ENCODE results near the gene PPP4R2.

PPP4R2 gene, protein sequence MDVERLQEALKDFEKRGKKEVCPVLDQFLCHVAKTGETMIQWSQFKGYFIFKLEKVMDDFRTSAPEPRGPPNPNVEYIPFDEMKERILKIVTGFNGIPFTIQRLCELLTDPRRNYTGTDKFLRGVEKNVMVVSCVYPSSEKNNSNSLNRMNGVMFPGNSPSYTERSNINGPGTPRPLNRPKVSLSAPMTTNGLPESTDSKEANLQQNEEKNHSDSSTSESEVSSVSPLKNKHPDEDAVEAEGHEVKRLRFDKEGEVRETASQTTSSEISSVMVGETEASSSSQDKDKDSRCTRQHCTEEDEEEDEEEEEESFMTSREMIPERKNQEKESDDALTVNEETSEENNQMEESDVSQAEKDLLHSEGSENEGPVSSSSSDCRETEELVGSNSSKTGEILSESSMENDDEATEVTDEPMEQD

DNA sequence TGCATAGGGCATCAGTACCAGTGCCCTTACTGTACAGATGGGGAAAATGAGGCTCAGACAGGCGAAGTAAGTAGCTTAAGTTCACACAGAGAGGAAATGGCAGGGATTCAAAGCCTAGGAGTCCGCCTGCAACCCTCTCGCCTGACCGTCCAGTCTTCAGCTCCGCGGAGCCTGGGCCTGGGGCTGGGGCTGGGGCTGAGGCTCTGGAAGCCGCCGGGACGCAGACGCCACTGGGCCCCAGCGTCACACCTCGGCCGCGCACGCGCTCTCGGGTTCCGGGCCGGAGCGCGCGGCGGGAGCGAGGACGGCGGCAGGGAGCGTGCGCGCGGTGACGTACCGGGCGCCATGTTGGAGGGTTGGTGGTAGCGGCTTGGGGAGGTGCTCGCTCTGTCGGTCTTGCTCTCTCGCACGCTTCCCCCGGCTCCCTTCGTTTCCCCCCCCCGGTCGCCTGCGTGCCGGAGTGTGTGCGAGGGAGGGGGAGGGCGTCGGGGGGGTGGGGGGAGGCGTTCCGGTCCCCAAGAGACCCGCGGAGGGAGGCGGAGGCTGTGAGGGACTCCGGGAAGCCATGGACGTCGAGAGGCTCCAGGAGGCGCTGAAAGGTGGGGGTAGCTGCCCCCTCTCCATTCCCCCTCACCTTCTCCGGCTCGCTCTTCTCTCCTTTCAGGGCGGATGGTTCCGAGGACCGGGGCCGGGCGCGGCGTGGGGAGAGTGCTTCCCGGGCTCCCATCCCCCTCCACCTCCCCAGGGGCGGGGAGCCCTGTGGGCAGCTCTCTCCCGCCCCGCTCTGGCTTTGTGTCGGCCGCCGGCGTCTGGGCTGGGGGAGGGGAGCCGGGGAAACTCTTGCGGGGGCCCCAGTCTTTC, at the start of gene PPP4R2:
PPP4R2 (plus strand) TSS at position 339 of the 861 bp plus-strand sequence; CDS start at position 566, 227 bp downstream.
- DNase-seq = peak; percentile 32

DNA sequence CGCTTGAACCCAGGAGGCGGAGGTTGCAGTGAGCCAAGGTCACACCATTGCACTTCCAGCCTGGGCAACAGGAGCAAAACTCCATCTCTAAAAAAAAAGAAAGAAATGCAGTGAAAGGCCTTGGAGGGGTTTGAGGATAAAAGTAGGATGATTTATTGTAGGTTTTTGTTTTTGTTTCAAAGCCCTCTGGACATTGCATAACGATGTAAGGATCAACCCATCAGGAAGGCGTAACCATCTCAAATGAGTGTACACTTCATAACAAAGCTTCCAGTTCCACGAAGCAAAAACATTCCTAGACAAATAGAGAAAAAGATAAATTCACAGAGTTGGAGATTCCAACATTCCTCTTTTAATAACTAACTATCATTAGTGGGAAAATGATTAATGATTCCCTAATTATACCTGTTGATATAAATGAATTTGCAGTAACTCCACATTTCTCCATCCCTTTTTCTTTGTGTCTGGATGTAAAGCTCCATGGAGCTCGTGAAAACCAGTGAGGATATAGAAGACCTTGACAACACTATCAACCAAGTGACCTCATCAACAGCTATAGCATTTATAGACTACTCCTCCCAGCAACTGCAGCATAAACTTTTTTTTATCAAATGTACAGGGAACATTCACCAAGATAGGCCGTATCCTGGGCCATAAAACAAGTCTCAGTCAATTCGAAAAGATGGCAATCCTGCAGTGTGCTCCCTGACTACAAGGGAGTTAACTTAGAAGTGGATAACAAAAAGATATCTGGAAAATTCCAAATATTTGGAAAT, 48.7 kb upstream of the PPP4R2 start:
- DNase-seq = no peak

DNA sequence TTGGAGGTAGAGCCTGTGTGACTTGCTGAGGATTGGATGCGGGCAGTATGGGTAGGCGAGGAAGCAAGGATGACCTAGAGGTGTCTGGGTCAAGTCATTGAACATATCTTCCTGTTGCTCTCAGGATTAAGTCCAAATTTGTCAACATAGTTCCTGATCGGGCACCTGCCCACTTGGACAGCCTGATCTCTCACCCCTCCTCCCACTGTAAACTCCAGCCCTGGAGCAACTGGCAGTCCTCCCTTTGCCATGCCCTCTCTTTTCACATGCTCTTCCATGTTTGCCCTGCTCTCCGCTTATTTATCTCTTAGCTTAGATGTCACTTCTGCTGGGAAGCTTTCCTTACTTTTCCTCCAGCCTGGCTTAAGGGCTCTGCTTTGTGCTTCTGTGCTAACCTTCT, 47.6 kb upstream of the PPP4R2 start:
- DNase-seq = no peak

DNA sequence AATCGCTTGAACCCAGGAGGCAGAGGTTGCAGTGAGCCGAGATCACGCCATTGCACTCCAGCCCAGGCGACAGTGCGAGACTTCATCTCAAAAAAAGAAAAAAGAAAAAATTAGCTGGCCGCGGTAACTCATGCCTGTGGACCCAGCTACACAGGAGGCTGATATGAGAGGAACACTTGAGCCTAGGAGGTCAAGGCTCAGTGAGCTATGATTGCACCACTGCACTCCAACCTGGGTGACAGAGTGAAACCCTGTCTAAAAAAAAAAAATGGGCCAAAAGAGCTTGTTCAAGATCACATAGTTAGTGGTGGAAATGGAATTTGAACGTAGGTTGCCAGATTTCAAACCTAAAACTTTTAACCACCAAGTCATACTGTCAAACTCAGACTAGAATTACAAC, 46.2 kb upstream of the PPP4R2 start:
- no peak for DNase-seq

DNA sequence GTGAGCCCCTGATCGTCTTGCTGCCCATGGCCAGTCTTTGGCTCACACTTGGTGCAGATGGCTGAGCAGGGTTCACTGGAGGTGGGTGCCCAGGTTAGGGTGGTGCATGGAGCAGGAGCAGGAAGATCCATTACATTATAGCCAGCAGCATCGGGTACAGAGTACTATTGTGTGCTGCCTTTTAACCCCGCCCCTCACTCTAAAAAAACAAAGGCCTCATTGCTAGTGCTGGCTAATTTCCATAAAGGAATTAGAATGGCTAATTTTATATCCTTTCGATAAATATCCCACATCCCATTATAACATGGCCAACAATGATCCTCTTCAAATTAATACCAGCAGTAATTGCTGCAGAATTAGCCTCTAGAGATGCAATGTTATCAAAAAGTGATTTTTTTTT, 45.8 kb upstream of the PPP4R2 start:
- DNase-seq = no peak

DNA sequence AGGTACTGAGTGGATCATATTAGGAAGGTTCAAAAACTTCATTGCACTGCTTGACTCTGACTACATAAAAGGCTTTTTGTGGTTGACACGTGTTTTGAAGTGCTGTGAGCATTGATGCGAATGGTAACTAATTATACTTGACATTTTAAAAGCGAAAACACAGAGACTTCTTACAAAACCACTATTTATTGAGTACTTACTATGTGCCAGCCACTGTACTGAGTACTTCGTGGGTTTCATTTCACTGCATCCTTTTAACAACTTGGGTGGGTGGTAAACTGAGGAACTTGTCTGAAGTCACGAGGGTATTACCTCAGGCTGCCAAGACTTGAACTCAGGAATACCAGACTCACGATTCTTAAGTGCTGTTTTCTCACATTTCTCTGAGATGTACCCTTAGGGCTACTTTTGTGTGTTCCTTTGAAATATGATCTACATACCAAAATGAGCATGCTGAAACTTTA, 45.3 kb upstream of the PPP4R2 start:
- peak; percentile 39 for DNase-seq

DNA sequence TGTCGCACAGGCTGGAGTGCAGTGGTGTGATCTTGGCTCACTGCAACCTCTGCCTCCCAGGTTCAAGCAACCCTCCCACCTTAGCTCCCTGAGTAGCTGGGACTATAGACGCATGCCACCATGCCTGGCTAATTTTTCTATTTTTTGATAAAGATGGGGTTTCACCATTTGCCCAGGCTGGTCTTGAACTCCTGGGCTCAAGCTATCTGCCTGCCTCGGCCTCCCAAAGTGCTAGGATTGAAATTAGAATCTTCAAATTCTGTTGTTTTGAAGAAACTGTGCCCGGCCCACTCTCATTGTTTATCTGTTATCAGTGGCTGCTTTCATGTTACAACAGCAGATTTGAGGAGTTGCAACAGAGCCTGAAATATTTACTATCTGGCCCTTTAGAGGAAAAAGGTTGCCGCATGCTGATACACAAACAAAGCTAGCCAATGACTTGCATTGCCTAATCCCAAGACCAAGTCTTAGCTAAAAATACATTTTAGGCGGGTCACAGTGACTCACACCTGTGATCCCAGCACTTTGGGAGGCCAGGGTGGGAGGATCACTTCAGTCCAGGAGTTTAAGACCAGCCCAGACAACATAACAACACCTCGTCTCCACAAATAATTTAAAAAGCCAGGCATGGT, 43.2 kb upstream of the PPP4R2 start:
- DNase-seq = no peak

DNA sequence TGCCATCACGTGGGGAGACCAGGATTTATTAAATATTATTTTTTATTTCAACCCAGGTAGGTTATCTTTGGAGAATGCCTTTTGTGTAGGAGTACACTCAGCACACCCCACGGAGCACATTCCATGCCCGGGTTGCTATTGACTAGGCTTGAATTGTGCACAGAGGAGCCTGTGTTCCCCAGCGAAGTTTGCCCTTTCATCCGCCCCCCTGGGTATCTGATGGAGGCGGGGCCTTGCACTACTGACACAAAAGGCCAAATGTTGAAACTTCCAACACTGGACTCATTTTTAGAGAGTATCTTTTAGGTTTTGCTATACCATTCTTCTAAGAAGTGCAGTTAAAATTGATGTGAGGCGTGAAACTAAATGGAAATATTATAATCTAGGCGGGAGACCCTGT, 39.3 kb upstream of the PPP4R2 start:
- no peak for DNase-seq

DNA sequence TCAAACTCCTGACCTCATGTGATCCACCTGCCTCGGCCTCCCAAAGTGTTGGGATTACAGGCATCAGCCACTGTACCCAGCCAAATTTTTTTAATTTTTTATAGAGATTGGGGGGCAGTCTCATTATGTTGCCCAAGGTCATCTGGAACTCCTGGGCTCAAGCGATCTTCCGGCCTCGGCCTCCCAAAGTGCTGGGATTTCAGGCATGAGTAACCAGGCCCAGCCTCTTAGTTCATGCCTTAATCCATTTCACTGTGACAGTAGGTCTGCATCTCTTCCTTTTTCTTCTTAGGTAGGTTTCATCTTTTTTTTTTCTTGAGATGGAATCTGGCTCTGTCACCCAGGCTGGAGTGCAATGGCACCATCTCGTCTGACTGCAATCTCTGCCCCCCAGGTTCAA, 37.3 kb upstream of the PPP4R2 start:
- DNase-seq = no peak

DNA sequence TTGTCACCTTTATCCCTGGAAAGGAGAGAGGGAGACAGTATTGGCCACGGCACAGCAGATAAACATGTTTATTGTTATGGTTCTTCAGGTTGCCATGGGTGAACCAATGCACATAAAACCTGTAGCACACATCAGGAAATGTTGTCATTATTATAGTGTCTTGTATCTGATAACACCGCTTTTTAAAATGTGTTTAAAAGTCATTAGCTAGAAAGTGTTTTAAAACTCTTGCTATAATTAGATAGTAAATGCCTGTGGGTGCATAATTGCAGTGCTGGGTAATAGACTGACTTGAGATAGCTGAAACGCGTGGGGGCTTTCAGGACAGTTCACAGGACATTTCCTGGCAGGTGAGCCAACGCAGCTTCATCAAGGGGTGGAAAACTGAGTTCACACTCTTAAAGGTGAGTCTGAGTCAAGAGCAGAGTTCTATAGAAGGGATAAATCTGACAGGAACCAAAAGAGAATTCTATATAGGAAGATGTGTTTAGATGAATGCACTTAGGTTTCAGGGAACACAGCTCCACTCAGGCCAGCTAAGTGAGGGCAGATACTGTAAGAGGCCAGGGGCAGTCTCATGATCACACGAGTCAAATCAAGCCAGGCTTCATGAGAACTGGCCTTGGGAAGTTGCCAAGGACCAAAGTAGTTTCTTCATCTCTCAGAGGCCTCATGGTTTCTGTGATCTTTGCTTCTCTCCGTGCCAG, 35.6 kb upstream of the PPP4R2 start:
- no peak for DNase-seq

DNA sequence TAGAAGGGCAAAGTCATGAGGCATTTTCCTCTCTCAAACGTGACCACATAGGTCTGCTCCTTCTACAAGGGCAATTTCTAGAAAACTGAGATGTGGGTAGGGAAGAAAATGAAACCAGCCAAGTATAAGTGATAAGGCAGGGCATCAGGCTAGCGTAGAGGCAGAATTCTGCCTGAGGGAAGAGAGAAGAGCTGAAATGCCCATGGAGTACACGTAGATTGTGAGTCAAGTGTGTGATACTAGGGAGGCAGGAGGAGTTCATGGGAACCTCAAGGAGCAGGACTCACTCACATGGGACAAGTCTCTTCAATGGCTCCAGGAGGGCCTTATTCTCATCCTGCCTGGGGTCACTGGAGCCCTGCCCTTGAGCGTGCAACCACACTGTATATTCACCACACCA, 34.9 kb upstream of the PPP4R2 start:
- no peak for DNase-seq

DNA sequence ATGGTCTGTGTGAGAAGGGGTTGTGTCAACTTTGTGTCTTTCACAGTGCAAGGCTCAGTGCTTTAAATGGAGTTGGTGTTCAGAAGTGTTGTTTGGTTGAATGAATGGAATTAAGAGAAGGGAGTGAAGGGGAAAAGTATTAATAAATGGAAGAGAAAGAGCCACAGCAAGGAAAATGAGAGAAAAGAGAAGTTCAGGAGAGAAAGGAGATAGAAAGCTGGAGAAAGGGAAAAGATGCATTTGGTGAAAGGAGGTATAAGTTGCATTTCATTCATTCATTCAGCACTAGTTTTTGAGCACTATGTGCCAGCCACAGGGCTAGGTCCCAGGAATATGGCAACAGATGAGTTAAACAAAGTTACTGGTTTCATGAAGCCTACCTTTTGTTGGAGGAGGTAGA, 34.3 kb upstream of the PPP4R2 start:
- DNase-seq = no peak

DNA sequence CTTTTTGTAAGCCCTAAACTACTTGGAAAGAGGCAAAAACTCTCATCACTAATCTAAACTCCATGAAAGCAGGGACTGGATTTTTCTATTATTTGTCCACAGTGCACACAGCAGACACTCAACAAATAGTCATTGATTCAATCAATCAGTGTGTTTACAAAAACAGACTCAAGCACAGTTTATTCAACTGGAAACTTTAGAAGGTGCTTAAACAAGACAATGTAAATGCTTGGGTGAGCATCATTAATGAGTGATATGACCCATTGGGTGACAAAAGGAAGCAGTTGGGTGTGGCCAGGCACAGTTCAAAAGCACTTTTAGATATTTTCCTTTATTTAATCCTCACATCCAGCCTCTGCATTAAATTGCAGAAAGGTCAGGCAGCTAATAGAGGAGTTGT, 32.0 kb upstream of the PPP4R2 start:
- no peak for DNase-seq

DNA sequence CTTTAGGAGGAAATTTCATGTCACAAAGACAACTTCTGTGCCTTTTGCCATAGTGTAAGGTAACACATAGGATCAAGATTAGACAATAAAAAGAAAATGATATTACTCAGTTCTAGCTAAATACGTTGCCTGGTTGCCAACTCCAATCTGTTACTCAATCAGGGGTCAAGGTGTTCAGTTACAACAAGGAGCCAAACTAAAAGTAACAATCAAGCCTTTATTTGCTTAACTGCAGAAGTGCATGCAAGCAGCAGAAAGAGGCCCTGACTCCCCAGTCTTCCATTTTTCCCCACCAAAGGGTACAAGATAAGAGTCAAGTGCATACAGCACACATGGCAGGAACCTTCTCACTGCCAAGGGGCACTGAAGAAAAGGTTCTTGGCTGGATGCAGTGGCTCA, 28.3 kb upstream of the PPP4R2 start:
- DNase-seq = no peak

DNA sequence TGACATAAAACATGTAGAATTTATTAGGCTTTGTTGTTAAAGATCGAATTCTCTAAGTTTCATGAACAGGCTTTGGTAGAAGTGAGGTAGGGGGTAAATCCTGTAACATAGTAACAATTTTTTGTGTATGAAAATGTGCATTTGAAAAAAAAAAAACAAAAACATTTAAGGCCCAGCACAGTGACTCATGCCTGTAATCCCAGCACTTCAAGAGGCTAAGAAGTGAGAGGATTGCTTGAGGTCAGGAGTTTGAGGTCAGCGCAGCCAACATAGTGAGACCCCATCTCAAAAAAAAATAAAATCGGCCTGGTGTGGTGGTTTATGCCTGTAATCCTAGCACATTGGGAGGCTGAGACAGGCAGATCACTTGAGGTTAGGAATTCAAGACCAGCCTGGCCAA, 26.8 kb upstream of the PPP4R2 start:
- no peak for DNase-seq

DNA sequence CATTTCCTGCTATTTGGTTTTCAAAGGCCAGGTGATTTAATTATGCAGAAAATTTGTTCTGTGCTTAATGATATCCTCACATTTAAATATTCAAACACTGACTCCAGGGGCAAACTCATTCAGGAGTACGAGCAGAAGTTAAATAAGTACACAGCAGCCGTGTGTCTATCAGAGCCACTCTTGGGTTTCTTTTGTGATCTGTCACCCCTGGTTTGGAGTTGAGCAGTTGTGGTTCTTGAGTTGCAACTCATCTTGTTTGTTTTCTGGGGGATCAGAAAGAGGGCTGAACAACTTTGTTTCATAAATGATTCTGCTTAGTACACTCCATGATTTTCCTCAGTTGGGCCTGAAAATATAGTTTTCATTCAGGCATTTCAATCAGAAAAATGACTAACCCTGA, 25.7 kb upstream of the PPP4R2 start:
- no peak for DNase-seq

DNA sequence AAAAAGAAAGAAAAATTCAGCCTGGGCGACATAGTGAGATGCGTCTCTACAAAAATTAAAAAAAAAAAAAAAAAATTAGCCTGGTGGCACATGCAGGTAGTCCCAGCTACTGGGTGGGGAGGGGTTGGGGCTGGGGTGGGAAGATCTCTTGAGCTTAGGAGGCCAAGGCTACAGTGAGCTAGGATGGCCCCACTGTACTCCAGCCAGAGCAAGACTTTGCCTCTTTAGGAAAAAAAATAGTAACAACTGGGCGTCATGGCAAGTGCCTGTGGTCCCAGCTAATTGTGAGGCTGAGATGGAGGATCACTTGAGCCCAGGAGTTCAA, 23.9 kb upstream of the PPP4R2 start:
- DNase-seq = no peak

DNA sequence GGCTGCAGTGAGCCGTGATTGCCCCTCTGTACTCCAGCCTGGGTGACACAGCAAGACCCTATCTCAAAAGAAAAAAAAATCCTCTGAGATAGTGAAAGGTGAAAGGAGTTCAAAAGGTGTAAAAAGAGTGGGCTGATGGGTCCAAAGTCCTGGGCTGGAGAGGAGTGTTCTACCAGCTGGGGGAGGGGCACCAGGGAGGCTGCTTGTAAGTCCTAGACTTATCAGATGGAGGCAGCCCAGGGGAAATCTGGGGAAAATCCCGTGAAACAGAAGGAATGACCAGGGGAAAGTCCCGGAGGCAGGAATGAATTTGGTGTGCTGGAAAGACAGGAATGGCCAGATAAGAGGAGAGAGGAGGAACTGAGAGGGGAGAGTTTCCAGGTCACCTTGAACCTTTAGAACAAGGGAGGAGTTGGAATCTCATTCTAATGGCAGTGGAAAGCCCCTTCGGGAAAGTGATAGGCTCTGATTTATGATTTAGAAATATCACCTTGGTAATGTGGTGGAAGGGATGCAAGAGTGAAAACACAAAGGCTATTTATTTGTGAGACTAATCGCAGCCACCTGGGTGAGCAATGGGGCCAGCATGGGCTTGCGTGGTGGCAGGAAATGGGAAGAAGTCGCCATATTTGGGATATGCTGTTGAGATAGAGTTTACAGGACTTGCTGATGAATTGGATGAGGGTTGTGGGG, 23.4 kb upstream of the PPP4R2 start:
- DNase-seq = no peak

DNA sequence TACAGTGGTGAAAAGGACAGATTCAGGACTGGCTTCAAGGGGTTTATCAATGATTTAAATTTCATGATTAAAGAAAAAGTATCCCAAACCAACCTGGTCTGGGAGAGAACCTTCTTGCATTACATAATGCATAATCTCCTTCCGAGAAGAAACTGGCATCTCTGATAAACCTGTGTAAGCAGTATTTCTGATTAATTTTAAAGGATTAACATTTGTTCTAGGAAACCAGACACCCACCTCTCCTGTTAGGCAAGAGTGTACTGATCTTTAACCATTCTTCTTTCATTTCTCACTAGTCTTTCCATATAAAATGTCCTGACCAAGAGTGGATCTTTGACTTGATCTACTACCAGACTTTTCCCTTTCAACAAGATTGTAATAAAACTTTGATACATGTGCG, 22.8 kb upstream of the PPP4R2 start:
- no peak for DNase-seq

DNA sequence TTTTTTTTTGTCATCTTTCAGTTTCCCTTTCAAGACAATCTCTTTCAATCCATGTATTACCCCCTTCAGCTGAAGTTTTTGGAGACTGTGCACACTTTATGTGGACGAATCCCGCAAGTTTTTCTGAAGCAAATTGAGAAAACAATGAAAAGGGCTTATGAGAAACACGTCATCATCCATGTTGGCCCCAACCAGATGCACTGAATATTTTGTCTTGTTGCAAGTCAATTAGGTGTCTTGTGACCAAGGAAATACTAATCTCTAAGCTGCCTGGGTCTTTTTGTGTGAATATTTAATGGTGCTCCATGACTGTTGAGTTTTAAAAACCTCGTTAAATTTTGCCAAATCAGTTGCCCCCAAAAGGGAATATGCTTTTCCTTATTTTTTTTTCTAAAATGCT, 21.7 kb upstream of the PPP4R2 start:
- DNase-seq = no peak

DNA sequence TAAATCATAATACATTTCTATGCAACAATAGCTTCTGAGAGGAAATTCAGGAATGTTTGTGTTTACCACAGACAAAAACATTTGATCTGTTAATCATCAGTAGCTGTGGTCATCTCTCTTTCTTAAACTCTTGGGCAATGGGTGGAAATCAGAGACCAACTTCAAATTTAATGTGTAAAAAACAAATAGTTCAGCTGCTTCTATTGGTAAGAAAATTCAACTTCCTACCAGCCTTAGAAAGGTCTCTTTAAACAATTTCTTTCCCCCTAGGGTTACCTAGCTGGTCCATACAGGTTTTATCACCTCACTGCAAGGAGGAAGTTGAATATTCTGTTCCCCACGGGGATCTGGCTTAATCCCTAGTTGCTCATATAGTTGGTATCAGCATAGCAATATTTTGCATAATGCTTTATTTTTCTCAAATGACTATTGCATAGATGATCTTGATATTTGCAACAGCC, 20.3 kb upstream of the PPP4R2 start:
- DNase-seq = no peak

Data from DMS79 (cell line).